ENCODE measurements around the gene TAOK2.

DNA sequence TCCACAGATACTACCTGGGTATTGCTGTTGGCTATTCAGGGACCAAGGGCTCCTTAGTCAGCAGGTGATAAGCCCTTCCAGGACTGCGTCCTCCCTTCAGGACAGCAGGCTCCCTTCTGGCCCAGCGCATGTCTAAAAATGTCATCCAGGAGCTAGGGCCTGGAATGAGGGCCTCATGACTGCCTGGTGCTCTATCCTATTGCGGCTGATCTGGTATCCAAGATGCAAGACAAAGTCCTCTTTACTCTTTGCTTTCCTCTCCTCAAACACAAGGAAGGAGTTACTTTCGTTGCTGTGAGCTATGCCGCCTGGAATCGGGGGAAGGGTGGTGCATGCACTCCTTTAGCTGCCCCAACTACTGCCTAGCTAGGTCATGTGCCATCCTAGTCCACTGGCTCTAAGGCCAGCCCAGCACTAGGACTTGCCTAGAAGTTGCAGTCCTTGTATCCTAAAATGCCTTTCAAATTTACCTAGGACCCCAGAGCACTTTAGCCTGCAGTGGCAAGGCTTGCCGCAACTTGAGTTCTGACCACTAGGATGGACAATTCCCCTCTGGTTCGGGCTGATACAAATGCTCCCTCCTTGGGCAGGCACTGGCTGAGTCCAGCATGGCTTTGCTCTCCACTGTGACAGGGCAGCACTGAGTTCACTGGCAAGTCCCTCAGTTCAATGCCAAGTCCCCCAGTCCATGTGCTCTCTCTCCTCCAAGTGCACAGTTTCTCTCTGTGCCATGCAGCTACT is 21.9 kb upstream of the TAOK2 start:
- TF ChIP-seq, protein P1, sequence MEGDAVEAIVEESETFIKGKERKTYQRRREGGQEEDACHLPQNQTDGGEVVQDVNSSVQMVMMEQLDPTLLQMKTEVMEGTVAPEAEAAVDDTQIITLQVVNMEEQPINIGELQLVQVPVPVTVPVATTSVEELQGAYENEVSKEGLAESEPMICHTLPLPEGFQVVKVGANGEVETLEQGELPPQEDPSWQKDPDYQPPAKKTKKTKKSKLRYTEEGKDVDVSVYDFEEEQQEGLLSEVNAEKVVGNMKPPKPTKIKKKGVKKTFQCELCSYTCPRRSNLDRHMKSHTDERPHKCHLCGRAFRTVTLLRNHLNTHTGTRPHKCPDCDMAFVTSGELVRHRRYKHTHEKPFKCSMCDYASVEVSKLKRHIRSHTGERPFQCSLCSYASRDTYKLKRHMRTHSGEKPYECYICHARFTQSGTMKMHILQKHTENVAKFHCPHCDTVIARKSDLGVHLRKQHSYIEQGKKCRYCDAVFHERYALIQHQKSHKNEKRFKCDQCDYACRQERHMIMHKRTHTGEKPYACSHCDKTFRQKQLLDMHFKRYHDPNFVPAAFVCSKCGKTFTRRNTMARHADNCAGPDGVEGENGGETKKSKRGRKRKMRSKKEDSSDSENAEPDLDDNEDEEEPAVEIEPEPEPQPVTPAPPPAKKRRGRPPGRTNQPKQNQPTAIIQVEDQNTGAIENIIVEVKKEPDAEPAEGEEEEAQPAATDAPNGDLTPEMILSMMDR (IDR thresholded peaks at IDR 0.05) = no peak
- TF ChIP-seq POLR2A (IDR thresholded peaks at IDR 0.05) = no peak

Data from Peyer's patch (tissue), 4 donors.